ENCODE data around the gene PAPSS2. TPM values are rescaled to one million over a fixed set of nuclear protein-coding genes. Genes with fewer than 3 reads are reported as not detected.

The PAPSS2 gene
- total RNA-seq, 1 experiment from 2014 or later = 22.1 TPM

- Mint-ChIP-seq H3K9me3 (no peaks in the 10 kb centered on the region), H3K27me3 (ENCODE audit: low read depth) (no peaks in the 10 kb centered on the region), H3K36me3 (peaks cover 20% of the 10 kb centered on the region), H3K4me3 (no peak overlapping the region), H3K4me1 (peaks cover 26% of the 10 kb centered on the region), H3K27ac (no peak overlapping the region)
- CTCF ChIA-PET = no interaction called here
- DNase-seq (ENCODE audit: low spot score) (no peak), ATAC-seq (no peak)
- POLR2A ChIA-PET = no interaction called here
- TF ChIP-seq USF2 (CRISPR knock-in tag; IDR thresholded peaks at IDR 0.05) (no peak), ETV6 (CRISPR knock-in tag; IDR thresholded peaks at IDR 0.05) (no peak), SMAD3 (CRISPR knock-in tag; IDR thresholded peaks at IDR 0.05; ENCODE audit: borderline replicate concordance) (no peak), GABPB1 (CRISPR knock-in tag; IDR thresholded peaks at IDR 0.05) (no peak), PREB (CRISPR knock-in tag; IDR thresholded peaks at IDR 0.05; ENCODE audit: borderline replicate concordance) (no peak), USF1 (CRISPR knock-in tag; IDR thresholded peaks at IDR 0.05) (no peak), ATF1 (CRISPR knock-in tag; IDR thresholded peaks at IDR 0.05) (no peak), FOXK1 (CRISPR knock-in tag; IDR thresholded peaks at IDR 0.05) (no peak), NR2C2 (CRISPR knock-in tag; IDR thresholded peaks at IDR 0.05) (no peak), MYBL2 (CRISPR knock-in tag; IDR thresholded peaks at IDR 0.05) (no peak), ZNF219 (CRISPR knock-in tag; IDR thresholded peaks at IDR 0.05; ENCODE audit: borderline replicate concordance) (no peak)
- TF ChIP-seq, protein P1, sequence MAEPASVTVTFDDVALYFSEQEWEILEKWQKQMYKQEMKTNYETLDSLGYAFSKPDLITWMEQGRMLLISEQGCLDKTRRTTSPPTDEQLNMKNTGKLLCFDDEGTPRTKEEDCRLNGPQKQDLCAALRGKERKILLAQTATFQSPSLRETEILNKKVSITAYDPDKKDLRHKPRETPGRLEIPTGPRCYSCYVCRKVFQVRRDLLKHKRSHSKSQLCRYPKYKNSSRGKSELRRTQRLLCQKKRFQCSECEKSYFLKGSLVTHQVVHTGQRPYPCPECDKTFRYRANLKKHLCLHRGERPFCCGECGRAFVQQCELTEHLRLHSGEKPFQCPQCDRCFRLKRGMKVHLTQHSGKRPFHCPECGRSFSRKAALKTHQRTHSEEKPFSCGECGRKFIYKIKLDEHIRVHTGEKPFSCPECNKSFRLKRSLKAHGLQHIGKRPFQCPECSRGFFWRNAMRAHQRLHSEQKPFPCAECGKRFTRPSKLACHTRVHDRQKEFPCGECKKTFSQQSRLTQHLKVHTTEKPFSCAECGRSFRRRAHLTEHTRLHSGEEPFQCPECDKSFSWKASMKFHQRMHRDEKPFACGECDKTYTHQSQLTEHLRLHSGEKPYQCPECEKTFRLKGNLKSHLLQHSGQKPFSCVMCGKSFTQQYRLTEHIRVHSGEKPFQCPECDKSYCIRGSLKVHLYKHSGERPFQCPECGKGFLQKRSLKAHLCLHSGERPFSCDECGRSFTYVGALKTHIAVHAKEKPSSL (CRISPR knock-in tag; conservative IDR thresholded peaks at IDR 0.05) = no peak
- TF ChIP-seq, protein P2, sequence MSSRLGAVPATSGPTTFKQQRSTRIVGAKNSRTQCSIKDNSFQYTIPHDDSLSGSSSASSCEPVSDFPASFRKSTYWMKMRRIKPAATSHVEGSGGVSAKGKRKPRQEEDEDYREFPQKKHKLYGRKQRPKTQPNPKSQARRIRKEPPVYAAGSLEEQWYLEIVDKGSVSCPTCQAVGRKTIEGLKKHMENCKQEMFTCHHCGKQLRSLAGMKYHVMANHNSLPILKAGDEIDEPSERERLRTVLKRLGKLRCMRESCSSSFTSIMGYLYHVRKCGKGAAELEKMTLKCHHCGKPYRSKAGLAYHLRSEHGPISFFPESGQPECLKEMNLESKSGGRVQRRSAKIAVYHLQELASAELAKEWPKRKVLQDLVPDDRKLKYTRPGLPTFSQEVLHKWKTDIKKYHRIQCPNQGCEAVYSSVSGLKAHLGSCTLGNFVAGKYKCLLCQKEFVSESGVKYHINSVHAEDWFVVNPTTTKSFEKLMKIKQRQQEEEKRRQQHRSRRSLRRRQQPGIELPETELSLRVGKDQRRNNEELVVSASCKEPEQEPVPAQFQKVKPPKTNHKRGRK (CRISPR knock-in tag; IDR thresholded peaks at IDR 0.05; ENCODE audit: borderline replicate concordance) = no peak
These were observed 94.6 kb downstream of the PAPSS2 start for GRCh38 chr10:87753995-87754866.

DNA sequence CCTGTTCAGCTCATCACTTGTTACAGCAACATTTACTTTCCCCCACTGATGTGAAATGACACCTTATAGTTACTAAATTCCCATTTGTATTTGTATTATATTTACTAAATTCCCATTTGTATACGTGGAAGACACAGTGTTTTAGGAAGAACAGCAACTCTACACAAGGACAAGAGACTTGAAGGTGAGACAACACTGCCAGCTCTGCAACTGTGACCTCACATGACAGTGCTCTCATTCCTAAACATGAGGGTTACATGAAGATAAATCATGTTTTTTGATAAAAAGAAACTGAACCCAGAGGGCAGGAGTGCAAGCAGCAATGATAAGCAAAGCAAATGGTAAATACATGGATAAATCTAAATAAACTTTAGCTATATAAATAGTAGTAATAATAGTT lies 98.0 kb downstream of the PAPSS2 start:
- DNase-seq (ENCODE audit: low spot score) = no peak
- TF ChIP-seq USF2 (CRISPR knock-in tag; IDR thresholded peaks at IDR 0.05) = no peak
- no peak for TF ChIP-seq MYBL2 (CRISPR knock-in tag; IDR thresholded peaks at IDR 0.05)
- TF ChIP-seq, protein P3, sequence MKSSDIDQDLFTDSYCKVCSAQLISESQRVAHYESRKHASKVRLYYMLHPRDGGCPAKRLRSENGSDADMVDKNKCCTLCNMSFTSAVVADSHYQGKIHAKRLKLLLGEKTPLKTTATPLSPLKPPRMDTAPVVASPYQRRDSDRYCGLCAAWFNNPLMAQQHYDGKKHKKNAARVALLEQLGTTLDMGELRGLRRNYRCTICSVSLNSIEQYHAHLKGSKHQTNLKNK (CRISPR knock-in tag; IDR thresholded peaks at IDR 0.05) = no peak
- no peak for TF ChIP-seq MLX (CRISPR knock-in tag; IDR thresholded peaks at IDR 0.05)
- no peak for TF ChIP-seq OVOL2 (CRISPR knock-in tag; IDR thresholded peaks at IDR 0.05; ENCODE audit: borderline replicate concordance)
- TF ChIP-seq FOXP1 (CRISPR knock-in tag; IDR thresholded peaks at IDR 0.05; ENCODE audit: borderline replicate concordance) = no peak
- no peak for TF ChIP-seq CREB1 (CRISPR knock-in tag; IDR thresholded peaks at IDR 0.05)
- no peak for TF ChIP-seq ZNF423 (CRISPR knock-in tag; IDR thresholded peaks at IDR 0.05)
- TF ChIP-seq SMAD4 (CRISPR knock-in tag; IDR thresholded peaks at IDR 0.05) = no peak
- TF ChIP-seq ZNF416 (CRISPR knock-in tag; IDR thresholded peaks at IDR 0.05) = no peak
- Mint-ChIP-seq H3K27me3 (ENCODE audit: low read depth) (no peaks in the 10 kb centered on the region), H3K4me1 (peaks cover 5% of the 10 kb centered on the region), H3K27ac (no peak overlapping the region), H3K36me3 (peaks cover 20% of the 10 kb centered on the region), H3K4me3 (no peak overlapping the region), H3K9me3 (no peaks in the 10 kb centered on the region)
- no peak for ATAC-seq
- ChIA-PET CTCF (no interaction called here), POLR2A (no interaction called here)

Data from WTC11 (cell line).